Smooth muscle cell (in vitro differentiated cells): ENCODE measurements around the gene MYOG. TPM values are rescaled to one million over a fixed set of nuclear protein-coding genes. Genes with fewer than 3 reads are reported as not detected.

Experiments
- DNase-seq: peaks from one replicate; lab custom pipeline; 2025; ENCODE audit not compliant: unreplicated experiment; lab: John Stamatoyannopoulos, UW
- H2AFZ ChIP-seq: fragments of 200-600 bp; sonication (generic); 2 replicates; pipeline ENCODE4 v1.6.0; 2016; ENCODE audit warnings: antibody characterized with exemption, low read depth, mild to moderate bottlenecking
- H3F3A ChIP-seq: fragments of 200-600 bp; sonication (generic); 2 replicates; pipeline ENCODE4 v1.6.0; 2017; ENCODE audit warnings: antibody characterized with exemption, low read depth
- H3K27ac ChIP-seq: fragments of 200-600 bp; sonication (generic); 2 replicates; pipeline ENCODE4 v1.5.1; 2016; ENCODE audit warnings: low read depth, mild to moderate bottlenecking
- H3K27me3 ChIP-seq: fragments of 200-600 bp; sonication (generic); 2 replicates; pipeline ENCODE4 v1.6.1; 2016; ENCODE audit warnings: low read depth, mild to moderate bottlenecking
- H3K36me3 ChIP-seq: fragments of 200-600 bp; sonication (generic); 2 replicates; pipeline ENCODE4 v1.5.1; 2016; ENCODE audit warnings: low read depth
- H3K4me1 ChIP-seq: fragments of 200-600 bp; sonication (generic); 2 replicates; pipeline ENCODE4 v1.5.1; 2016; ENCODE audit warnings: low read depth
- H3K4me2 ChIP-seq: fragments of 200-600 bp; sonication (generic); 2 replicates; pipeline ENCODE4 v1.6.0; 2016; ENCODE audit warnings: mild to moderate bottlenecking
- H3K4me3 ChIP-seq: fragments of 200-600 bp; sonication (generic); 2 replicates; pipeline ENCODE4 v1.5.1; 2016; ENCODE audit warnings: mild to moderate bottlenecking
- H3K79me2 ChIP-seq: fragments of 200-600 bp; sonication (generic); 2 replicates; pipeline ENCODE4 v1.6.0; 2016; ENCODE audit warnings: low read depth, mild to moderate bottlenecking
- H3K9ac ChIP-seq: fragments of 200-600 bp; sonication (generic); 2 replicates; pipeline ENCODE4 v1.6.0; 2016; ENCODE audit warnings: low read depth
- H3K9me3 ChIP-seq: fragments of 200-600 bp; sonication (generic); replicated peaks from 2 replicates; pipeline ENCODE4 v1.5.1; 2016; ENCODE audit warnings: low read depth
- H4K20me1 ChIP-seq: fragments of 200-600 bp; sonication (generic); 2 replicates; pipeline ENCODE4 v1.6.0; 2016; ENCODE audit warnings: low read depth
- WGBS: methylation state at CpG from one replicate; pipeline ENCODE4 v1.1.7; 2016; ENCODE audit warnings: low lambda C conversion rate; 5-methylcytosine and 5-hydroxymethylcytosine counted together
- polyA plus RNA-seq: library from polyadenylated mRNA; unstranded; fragments of >200 nt; fragmentation: Nextera tagmentation; extraction: Ambion mirVana; gene quantifications from 2 replicates; pipeline ENCODE4 v1.2.1, GENCODE V29; 2016
- total RNA-seq: library from RNA; depleted of rRNA; stranded (reverse); fragments of >200 nt; gene quantifications from 2 replicates; pipeline ENCODE4 v1.2.3, GENCODE V29; 2014
- TF ChIP-seq, protein P1 (sequence below): fragments of 200-600 bp; sonication (generic); IDR thresholded peaks from 2 replicates; pipeline ENCODE4 v1.5.1; 2017; ENCODE audit warnings: borderline replicate concordance, mild to moderate bottlenecking, antibody characterized with exemption; ENCODE audit not compliant: insufficient read depth, poor library complexity, severe bottlenecking

MYOG gene
- total and polyA plus RNA-seq, 2 experiments from 2014 or later = not detected

DNA sequence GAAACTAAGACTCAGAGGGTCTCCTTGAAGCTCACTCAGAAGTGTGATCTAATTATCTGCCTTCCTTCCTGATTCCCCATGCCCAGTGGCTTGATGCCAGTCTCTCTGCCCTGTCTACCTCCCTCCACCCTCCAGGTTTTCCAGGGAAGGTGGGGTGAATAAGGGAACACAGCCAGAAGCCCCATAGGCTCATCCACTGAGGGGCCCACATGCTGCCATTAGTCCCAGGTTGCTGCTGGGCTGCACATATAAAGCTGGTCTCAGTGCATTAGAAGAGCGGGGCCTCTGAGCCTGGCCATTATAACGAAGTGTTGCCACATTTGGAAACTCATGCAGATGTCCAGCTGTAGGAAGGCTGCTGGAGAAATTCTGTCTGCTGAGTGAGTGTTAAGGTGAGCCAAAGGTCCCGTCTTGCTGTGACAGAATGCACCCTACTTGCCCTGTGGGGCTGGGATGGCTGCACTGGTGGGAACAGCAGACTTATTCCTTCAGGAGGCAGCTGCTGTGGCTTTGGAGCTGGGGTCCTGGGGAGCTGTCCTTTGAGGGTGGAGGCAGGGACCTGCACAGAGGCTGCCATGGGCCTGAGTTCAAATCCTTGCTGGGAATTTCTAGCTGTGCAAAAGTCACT lies 44.7 kb upstream of the MYOG start:
- Histone ChIP-seq H4K20me1 (peaks cover 26% of the 10 kb centered on the region), H3K27ac (no peak overlapping the region), H3K79me2 (peaks cover 6% of the 10 kb centered on the region), H3K4me3 (no peak overlapping the region), H3F3A (peaks cover 5% of the 10 kb centered on the region), H3K4me2 (peak overlapping the region; percentile 99), H2AFZ (no peak overlapping the region), H3K9ac (no peak overlapping the region), H3K27me3 (no peaks in the 10 kb centered on the region), H3K4me1 (peaks cover 38% of the 10 kb centered on the region), H3K36me3 (no peaks in the 10 kb centered on the region), H3K9me3 (no peaks in the 10 kb centered on the region)
- WGBS = 84% methylated on average over 3 of the region's 3 CpGs
- TF ChIP-seq, protein P1, sequence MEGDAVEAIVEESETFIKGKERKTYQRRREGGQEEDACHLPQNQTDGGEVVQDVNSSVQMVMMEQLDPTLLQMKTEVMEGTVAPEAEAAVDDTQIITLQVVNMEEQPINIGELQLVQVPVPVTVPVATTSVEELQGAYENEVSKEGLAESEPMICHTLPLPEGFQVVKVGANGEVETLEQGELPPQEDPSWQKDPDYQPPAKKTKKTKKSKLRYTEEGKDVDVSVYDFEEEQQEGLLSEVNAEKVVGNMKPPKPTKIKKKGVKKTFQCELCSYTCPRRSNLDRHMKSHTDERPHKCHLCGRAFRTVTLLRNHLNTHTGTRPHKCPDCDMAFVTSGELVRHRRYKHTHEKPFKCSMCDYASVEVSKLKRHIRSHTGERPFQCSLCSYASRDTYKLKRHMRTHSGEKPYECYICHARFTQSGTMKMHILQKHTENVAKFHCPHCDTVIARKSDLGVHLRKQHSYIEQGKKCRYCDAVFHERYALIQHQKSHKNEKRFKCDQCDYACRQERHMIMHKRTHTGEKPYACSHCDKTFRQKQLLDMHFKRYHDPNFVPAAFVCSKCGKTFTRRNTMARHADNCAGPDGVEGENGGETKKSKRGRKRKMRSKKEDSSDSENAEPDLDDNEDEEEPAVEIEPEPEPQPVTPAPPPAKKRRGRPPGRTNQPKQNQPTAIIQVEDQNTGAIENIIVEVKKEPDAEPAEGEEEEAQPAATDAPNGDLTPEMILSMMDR = no peak
- no peak for DNase-seq

DNA sequence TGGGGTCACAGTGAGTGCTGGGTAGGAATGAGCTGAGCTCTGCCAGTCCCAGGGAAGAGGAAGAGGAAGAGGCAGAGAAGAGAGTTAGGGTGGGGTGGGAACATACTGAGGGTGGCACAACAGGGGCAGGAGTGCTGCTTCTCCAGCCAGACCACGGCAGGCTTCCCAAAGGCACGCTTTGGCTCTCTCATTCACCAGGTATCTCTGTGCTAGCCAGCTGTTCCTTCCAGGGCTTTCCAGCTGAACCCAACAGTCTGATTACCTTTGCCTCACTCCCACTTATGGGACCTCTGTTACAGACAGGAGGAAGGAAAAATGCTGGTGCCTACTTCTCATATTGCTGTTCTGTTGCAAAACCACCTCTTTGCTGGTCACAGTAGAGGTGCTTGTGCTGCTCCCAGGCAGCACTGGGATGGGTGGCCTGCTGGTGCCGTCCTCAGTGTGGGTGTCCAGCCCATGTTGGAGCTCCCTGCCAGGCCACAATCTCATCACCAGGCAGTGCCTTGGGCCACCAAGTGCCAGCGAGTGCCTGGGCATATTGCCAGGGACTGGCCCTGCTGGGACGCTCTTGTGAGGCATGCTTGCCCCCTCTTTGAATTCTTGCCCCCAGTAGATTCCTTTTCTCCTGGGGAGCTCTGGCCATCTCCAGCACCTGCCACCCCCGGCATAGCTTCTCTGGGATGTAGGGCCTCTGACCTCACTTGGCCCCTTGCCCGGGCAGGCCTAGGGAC lies 43.9 kb upstream of the MYOG start:
- TF ChIP-seq, protein P1 = no peak
- Histone ChIP-seq H3K4me1 (peaks cover 38% of the 10 kb centered on the region), H3K4me3 (no peak overlapping the region), H3K9ac (no peak overlapping the region), H3K79me2 (no peaks in the 10 kb centered on the region), H3K36me3 (no peaks in the 10 kb centered on the region), H3K27ac (no peak overlapping the region), H3F3A (peaks cover 5% of the 10 kb centered on the region), H3K4me2 (peak overlapping the region; percentile 99), H3K27me3 (no peaks in the 10 kb centered on the region), H3K9me3 (no peaks in the 10 kb centered on the region), H4K20me1 (peaks cover 26% of the 10 kb centered on the region), H2AFZ (no peak overlapping the region)
- no peak for DNase-seq
- 89% methylated on average over 7 of the region's 7 CpGs for WGBS

GRCh38 chr1:203128716-203129500 lies 43.1 kb upstream of the MYOG start:
- no peaks in the 10 kb centered on the region for H3K27me3 ChIP-seq
- peaks cover 26% of the 10 kb centered on the region for H4K20me1 ChIP-seq
- peaks cover 5% of the 10 kb centered on the region for H3F3A ChIP-seq
- no peak overlapping the region for H3K27ac ChIP-seq
- no peaks in the 10 kb centered on the region for H3K9me3 ChIP-seq
- TF ChIP-seq, protein P1 = no peak
- H3K4me2 ChIP-seq = peak overlapping the region; percentile 99
- H3K36me3 ChIP-seq = no peaks in the 10 kb centered on the region
- H2AFZ ChIP-seq = no peak overlapping the region
- no peaks in the 10 kb centered on the region for H3K79me2 ChIP-seq
- H3K4me1 ChIP-seq = peaks cover 31% of the 10 kb centered on the region
- DNase-seq = no peak
- H3K9ac ChIP-seq = no peak overlapping the region
- peak overlapping the region; percentile 61 for H3K4me3 ChIP-seq
- 91% methylated on average over 29 of the region's 29 CpGs for WGBS
